DND-41 (cell line): Measurements from ENCODE around the gene TUBB2A.

Source experiments
- EZH2 ChIP-seq: IDR thresholded peaks from 3 replicates; pipeline ENCODE4 v1.6.1; 2012; ENCODE audit warnings: borderline replicate concordance, low read depth, mild to moderate bottlenecking, moderate library complexity, low read length, inconsistent platforms; ENCODE audit not compliant: severe bottlenecking
- TF ChIP-seq, protein P1 (sequence below): IDR thresholded peaks from 2 replicates; pipeline ENCODE4 v1.5.1; 2012; ENCODE audit warnings: borderline replicate concordance, low read length, moderate library complexity, mild to moderate bottlenecking; ENCODE audit not compliant: poor library complexity, severe bottlenecking; ENCODE audit errors: extremely low read depth

GRCh38 chr6:3135668-3136291 is 21.6 kb downstream of the TUBB2A start:
- TF ChIP-seq, protein P1, sequence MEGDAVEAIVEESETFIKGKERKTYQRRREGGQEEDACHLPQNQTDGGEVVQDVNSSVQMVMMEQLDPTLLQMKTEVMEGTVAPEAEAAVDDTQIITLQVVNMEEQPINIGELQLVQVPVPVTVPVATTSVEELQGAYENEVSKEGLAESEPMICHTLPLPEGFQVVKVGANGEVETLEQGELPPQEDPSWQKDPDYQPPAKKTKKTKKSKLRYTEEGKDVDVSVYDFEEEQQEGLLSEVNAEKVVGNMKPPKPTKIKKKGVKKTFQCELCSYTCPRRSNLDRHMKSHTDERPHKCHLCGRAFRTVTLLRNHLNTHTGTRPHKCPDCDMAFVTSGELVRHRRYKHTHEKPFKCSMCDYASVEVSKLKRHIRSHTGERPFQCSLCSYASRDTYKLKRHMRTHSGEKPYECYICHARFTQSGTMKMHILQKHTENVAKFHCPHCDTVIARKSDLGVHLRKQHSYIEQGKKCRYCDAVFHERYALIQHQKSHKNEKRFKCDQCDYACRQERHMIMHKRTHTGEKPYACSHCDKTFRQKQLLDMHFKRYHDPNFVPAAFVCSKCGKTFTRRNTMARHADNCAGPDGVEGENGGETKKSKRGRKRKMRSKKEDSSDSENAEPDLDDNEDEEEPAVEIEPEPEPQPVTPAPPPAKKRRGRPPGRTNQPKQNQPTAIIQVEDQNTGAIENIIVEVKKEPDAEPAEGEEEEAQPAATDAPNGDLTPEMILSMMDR, result no peak
- TF ChIP-seq EZH2, result no peak
